Measurements from ENCODE around the gene HELLS. TPM values are rescaled to one million over a fixed set of nuclear protein-coding genes. Genes with fewer than 3 reads are reported as not detected.
A peak's percentile ranks its signal among the peaks of the same experiment; 100 is the strongest.
"Not testable (repeated sequence)": the region's sequence is repeated elsewhere in the genome, so short reads cannot be mapped to it uniquely, and the experiment has no call there.

Gene HELLS
- total and polyA plus RNA-seq, 2 donors from 2014 or later, result 1.6 to 13.5 TPM

- no peak overlapping the region for H3K4me3 ChIP-seq (ENCODE audit: low read length in 3 of 3)
- H3K27ac ChIP-seq (ENCODE audit: low read depth in 2 of 2, low read length in 2 of 2), result no peak overlapping the region
- intact Hi-C loops (cut with DNase I), result no loop called here
- FAIRE-seq (no peak), DNase-seq (no peak)
- no peaks in the 10 kb centered on the region for H3K36me3 ChIP-seq (ENCODE audit: control insufficient read depth in 2 of 3, insufficient read depth in 3 of 3, low read length in 3 of 3)
- no peaks in the 10 kb centered on the region for H3K27me3 ChIP-seq (ENCODE audit: control insufficient read depth, insufficient read depth, low read length)
- H3K9me3 ChIP-seq (ENCODE audit: control insufficient read depth in 2 of 3, insufficient read depth in 1 of 3, low read length in 3 of 3), result no peaks in the 10 kb centered on the region
- TF ChIP-seq CTCF (IDR thresholded peaks at IDR 0.05; ENCODE audit: borderline replicate concordance, extremely low read depth, insufficient read depth), result no peak
- H3K9ac ChIP-seq (ENCODE audit: low read length in 3 of 3), result no peak overlapping the region
- no peaks in the 10 kb centered on the region for H3K4me1 ChIP-seq (ENCODE audit: control insufficient read depth in 2 of 3, insufficient read depth in 2 of 3, low read depth in 1 of 3, low read length in 3 of 3)
These were observed 20.9 kb upstream of the HELLS start for GRCh38 chr10:94524711-94525110.

- H3K36me3 ChIP-seq (ENCODE audit: control insufficient read depth in 2 of 3, insufficient read depth in 3 of 3, low read length in 3 of 3); intact Hi-C loops (cut with DNase I); H3K27me3 ChIP-seq (ENCODE audit: control insufficient read depth, insufficient read depth, low read length); H3K4me1 ChIP-seq (ENCODE audit: control insufficient read depth in 2 of 3, insufficient read depth in 2 of 3, low read depth in 1 of 3, low read length in 3 of 3); DNase-seq; H3K9ac ChIP-seq (ENCODE audit: low read length in 3 of 3); H3K9me3 ChIP-seq (ENCODE audit: control insufficient read depth in 2 of 3, insufficient read depth in 1 of 3, low read length in 3 of 3); H3K4me3 ChIP-seq (ENCODE audit: low read length in 3 of 3); H3K27ac ChIP-seq (ENCODE audit: low read depth in 2 of 2, low read length in 2 of 2): not testable (repeated sequence)
- peak; percentile 100 for FAIRE-seq
These were observed 14.0 kb upstream of the HELLS start for GRCh38 chr10:94531550-94531949.

GRCh38 chr10:94533027-94533426, 12.6 kb upstream of the HELLS start:
- no peak for TF ChIP-seq CTCF (IDR thresholded peaks at IDR 0.05; ENCODE audit: borderline replicate concordance, extremely low read depth, insufficient read depth)
- FAIRE-seq, result peak; percentile 15
- intact Hi-C loops (cut with DNase I), result no loop called here

GRCh38 chr10:94542282-94542681, 3.3 kb upstream of the HELLS start:
- FAIRE-seq; H3K36me3 ChIP-seq (ENCODE audit: control insufficient read depth in 2 of 3, insufficient read depth in 3 of 3, low read length in 3 of 3); H3K27me3 ChIP-seq (ENCODE audit: control insufficient read depth, insufficient read depth, low read length); H3K4me3 ChIP-seq (ENCODE audit: low read length in 3 of 3); H3K9me3 ChIP-seq (ENCODE audit: control insufficient read depth in 2 of 3, insufficient read depth in 1 of 3, low read length in 3 of 3); H3K9ac ChIP-seq (ENCODE audit: low read length in 3 of 3); H3K27ac ChIP-seq (ENCODE audit: low read depth in 2 of 2, low read length in 2 of 2); DNase-seq; H3K4me1 ChIP-seq (ENCODE audit: control insufficient read depth in 2 of 3, insufficient read depth in 2 of 3, low read depth in 1 of 3, low read length in 3 of 3); intact Hi-C loops (cut with DNase I): not testable (repeated sequence)

More at GRCh38 chr10:94533027-94533426, 12.6 kb upstream of the HELLS start:
- Histone ChIP-seq H3K36me3 (ENCODE audit: control insufficient read depth in 2 of 3, insufficient read depth in 3 of 3, low read length in 3 of 3) (peaks cover 0 to 8% (median 0%) of the 10 kb centered on the region in 3 donors), H3K4me1 (ENCODE audit: control insufficient read depth in 2 of 3, insufficient read depth in 2 of 3, low read depth in 1 of 3, low read length in 3 of 3) (no peaks in the 10 kb centered on the region), H3K9ac (ENCODE audit: low read length in 3 of 3) (no peak overlapping the region), H3K27ac (ENCODE audit: low read depth in 2 of 2, low read length in 2 of 2) (no peak overlapping the region), H3K4me3 (ENCODE audit: low read length in 3 of 3) (no peak overlapping the region), H3K9me3 (ENCODE audit: control insufficient read depth in 2 of 3, insufficient read depth in 1 of 3, low read length in 3 of 3) (no peaks in the 10 kb centered on the region), H3K27me3 (ENCODE audit: control insufficient read depth, insufficient read depth, low read length) (no peaks in the 10 kb centered on the region)
- DNase-seq, result no peak
